ENCODE measurements around the gene DNAJC28. TPM values are rescaled to one million over a fixed set of nuclear protein-coding genes. Genes with fewer than 3 reads are reported as not detected.

The DNAJC28 gene
- polyA plus RNA-seq, 1 of the 3 experiments (the other 2 are of a cell fraction), result 0.58 TPM

GRCh38 chr21:33480481-33481103, 10.9 kb downstream of the DNAJC28 start:
- peak overlapping the region; percentile 87 for H3K9ac ChIP-seq
- H3K27ac ChIP-seq (ENCODE audit: low read depth in 2 of 2, low read length in 1 of 2), result peak overlapping the region; percentile 87 to 89

DNA sequence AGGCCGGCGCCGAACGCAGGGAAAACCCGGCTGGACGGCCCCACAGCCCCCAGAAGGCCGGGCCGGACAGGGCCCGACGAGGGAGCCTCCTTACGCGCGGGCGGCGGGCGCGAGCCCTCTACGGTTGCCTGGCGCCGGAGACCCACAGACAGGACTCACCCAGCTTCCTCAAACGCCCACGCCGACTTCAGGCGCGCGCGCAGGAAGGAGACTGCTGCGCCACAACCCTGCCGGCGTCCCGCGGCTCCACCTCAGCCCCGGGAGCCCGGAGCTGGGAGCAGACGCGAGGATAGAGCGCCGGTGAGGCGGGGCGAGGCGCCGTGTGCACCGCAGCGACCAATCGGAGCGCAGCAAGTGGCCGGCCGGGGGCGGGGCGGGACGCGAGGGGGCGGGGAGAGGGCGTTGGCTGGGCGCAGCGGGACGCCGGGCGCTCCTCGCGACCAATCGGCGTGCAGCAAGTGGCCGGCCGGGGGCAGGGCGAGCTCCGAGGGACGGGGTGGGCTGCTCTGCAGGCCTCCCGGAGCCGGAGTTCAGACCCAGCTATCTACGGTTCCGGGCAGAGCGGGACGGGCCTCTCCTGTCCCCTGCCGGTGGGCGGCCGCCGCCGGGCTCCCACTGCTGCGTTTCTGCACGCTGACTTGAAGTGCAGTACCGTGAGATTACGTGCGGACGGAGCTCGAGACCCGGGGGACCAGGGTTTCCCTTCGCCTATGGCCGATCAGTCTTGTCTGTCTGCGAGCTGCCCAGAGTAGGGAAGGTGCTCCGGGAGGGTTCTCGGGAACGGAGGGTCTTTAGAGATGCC, 11.6 kb downstream of the DNAJC28 start, which contains the start of gene TMEM50B:
TSS of gene TMEM50B (minus strand) at position 296 of the 802 bp plus-strand sequence. CDS start 11,089 bp downstream, outside the sequence.
- peak within 1 kb of the TSS; percentile 87 to 90 for H3K27ac ChIP-seq (ENCODE audit: low read depth in 2 of 2, low read length in 1 of 2)
- H3F3A ChIP-seq (replicated peaks; ENCODE audit: insufficient read depth), result peaks cover 16% of the 10 kb centered on the region
- peak within 1 kb of the TSS; percentile 97 for H2AFZ ChIP-seq (ENCODE audit: low read depth)
- no peaks in the 10 kb centered on the region; the same call in 1 of the 2 replicates for H4K20me1 ChIP-seq (ENCODE audit: insufficient read depth)
- no peaks in the 10 kb centered on the region for H3K27me3 ChIP-seq (ENCODE audit: insufficient read depth)
- H3K9me2 ChIP-seq, result no peaks in the 10 kb centered on the region
- 0% methylated on average over 10 of the region's 93 CpGs for WGBS (ENCODE audit: low lambda C conversion rate)
- H3K4me1 ChIP-seq (ENCODE audit: control insufficient read depth in 1 of 2, insufficient read depth in 2 of 2, low read depth in 1 of 2, low read length in 1 of 2), result peaks cover 0 to 4% of the 10 kb centered on the region in 2 experiments; a peak in 1 of 4 replicates
- peak within 1 kb of the TSS; percentile 85 for H3K4me2 ChIP-seq
- ChIA-PET CTCF (interaction anchor here (0.5 to 2.1 kb wide), 12 partner anchors 11 to 749 kb away, joined by 3 to 15 read pairs (median 4); partner anchors contain the start of gene DNAJC28), POLR2A (interaction anchor here (0.9 to 4.0 kb wide), 7 partner anchors 11 to 171 kb away, joined by 3 to 56 read pairs (median 4); partner anchors contain the start of genes DNAJC28, DONSON and IFNAR1)
- H3K9ac ChIP-seq, result peak within 1 kb of the TSS; percentile 89
- peak; percentile 98 for DNase-seq
- H3K36me3 ChIP-seq (replicated peaks in 1 of 2; ENCODE audit: control insufficient read depth in 1 of 2, insufficient read depth in 2 of 2, low read length in 1 of 2), result no peaks in the 10 kb centered on the region
- H3K9me3 ChIP-seq, result no peaks in the 10 kb centered on the region
- H3K79me2 ChIP-seq (ENCODE audit: insufficient read depth), result peaks cover 39% of the 10 kb centered on the region
- H3K4me3 ChIP-seq (ENCODE audit: low read depth in 2 of 2, low read length in 1 of 2), result peak within 1 kb of the TSS; percentile 67 to 80
- TF ChIP-seq SMC3 (IDR thresholded peaks at IDR 0.05; ENCODE audit: low read depth, low read length), result no peak
- TF ChIP-seq USF2 (IDR thresholded peaks at IDR 0.05; ENCODE audit: borderline replicate concordance, low read depth, low read length), result no peak
- TF ChIP-seq, protein P1, sequence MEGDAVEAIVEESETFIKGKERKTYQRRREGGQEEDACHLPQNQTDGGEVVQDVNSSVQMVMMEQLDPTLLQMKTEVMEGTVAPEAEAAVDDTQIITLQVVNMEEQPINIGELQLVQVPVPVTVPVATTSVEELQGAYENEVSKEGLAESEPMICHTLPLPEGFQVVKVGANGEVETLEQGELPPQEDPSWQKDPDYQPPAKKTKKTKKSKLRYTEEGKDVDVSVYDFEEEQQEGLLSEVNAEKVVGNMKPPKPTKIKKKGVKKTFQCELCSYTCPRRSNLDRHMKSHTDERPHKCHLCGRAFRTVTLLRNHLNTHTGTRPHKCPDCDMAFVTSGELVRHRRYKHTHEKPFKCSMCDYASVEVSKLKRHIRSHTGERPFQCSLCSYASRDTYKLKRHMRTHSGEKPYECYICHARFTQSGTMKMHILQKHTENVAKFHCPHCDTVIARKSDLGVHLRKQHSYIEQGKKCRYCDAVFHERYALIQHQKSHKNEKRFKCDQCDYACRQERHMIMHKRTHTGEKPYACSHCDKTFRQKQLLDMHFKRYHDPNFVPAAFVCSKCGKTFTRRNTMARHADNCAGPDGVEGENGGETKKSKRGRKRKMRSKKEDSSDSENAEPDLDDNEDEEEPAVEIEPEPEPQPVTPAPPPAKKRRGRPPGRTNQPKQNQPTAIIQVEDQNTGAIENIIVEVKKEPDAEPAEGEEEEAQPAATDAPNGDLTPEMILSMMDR (IDR thresholded peaks at IDR 0.05), result peak; percentile 53
- TF ChIP-seq EP300 (IDR thresholded peaks at IDR 0.05; ENCODE audit: borderline replicate concordance in 1 of 2, low read depth in 1 of 2, low read length in 1 of 2), result 0 out of 4 replicates have a peak, but pooled peaks of 1 of the 2 experiments have one; percentile 14
- TF ChIP-seq, protein P2, sequence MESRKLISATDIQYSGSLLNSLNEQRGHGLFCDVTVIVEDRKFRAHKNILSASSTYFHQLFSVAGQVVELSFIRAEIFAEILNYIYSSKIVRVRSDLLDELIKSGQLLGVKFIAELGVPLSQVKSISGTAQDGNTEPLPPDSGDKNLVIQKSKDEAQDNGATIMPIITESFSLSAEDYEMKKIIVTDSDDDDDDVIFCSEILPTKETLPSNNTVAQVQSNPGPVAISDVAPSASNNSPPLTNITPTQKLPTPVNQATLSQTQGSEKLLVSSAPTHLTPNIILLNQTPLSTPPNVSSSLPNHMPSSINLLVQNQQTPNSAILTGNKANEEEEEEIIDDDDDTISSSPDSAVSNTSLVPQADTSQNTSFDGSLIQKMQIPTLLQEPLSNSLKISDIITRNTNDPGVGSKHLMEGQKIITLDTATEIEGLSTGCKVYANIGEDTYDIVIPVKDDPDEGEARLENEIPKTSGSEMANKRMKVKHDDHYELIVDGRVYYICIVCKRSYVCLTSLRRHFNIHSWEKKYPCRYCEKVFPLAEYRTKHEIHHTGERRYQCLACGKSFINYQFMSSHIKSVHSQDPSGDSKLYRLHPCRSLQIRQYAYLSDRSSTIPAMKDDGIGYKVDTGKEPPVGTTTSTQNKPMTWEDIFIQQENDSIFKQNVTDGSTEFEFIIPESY (IDR thresholded peaks at IDR 0.05; ENCODE audit: borderline replicate concordance, low read depth), result no peak
- no peak for TF ChIP-seq MEF2A (IDR thresholded peaks at IDR 0.05; ENCODE audit: borderline replicate concordance, low read depth)
- no peak for TF ChIP-seq RXRA (IDR thresholded peaks at IDR 0.05; ENCODE audit: borderline replicate concordance, low read depth)
- no peak for TF ChIP-seq EZH2phosphoT487 (IDR thresholded peaks at IDR 0.05; ENCODE audit: borderline replicate concordance, low read depth)
- no peak for TF ChIP-seq TEAD4 (IDR thresholded peaks at IDR 0.05; ENCODE audit: borderline replicate concordance, insufficient read depth)
- no peak for TF ChIP-seq GATA2 (CRISPR knock-in tag; IDR thresholded peaks at IDR 0.05)
- TF ChIP-seq TAF1 (IDR thresholded peaks at IDR 0.05; ENCODE audit: borderline replicate concordance, low read depth, low read length), result peak; percentile 83
- peak; percentile 65 for TF ChIP-seq MXI1 (IDR thresholded peaks at IDR 0.05; ENCODE audit: low read depth, low read length)
- TF ChIP-seq RCOR1 (IDR thresholded peaks at IDR 0.05; ENCODE audit: low read length), result no peak; the same call in 1 of the 2 replicates

More at GRCh38 chr21:33480481-33481103, 10.9 kb downstream of the DNAJC28 start:
- ChIA-PET CTCF (interaction anchor here (0.5 to 2.1 kb wide), 10 partner anchors 11 to 750 kb away, joined by 3 to 15 read pairs (median 4); partner anchors contain the start of gene DNAJC28), POLR2A (interaction anchor here (0.7 to 4.0 kb wide), 7 partner anchors 10 to 172 kb away, joined by 3 to 56 read pairs (median 4); partner anchors contain the start of genes DNAJC28, DONSON and IFNAR1)
- Histone ChIP-seq H3K36me3 (replicated peaks in 1 of 2; ENCODE audit: control insufficient read depth in 1 of 2, insufficient read depth in 2 of 2, low read length in 1 of 2) (no peaks in the 10 kb centered on the region), H3K79me2 (ENCODE audit: insufficient read depth) (peaks cover 32% of the 10 kb centered on the region), H3K4me2 (peak overlapping the region; percentile 85), H3K9me2 (no peaks in the 10 kb centered on the region), H3F3A (replicated peaks; ENCODE audit: insufficient read depth) (peaks cover 16% of the 10 kb centered on the region), H3K4me3 (ENCODE audit: low read depth in 2 of 2, low read length in 1 of 2) (peak overlapping the region; percentile 65 to 75), H2AFZ (ENCODE audit: low read depth) (peak overlapping the region; percentile 97), H4K20me1 (ENCODE audit: insufficient read depth) (no peaks in the 10 kb centered on the region; the same call in 1 of the 2 replicates), H3K4me1 (ENCODE audit: control insufficient read depth in 1 of 2, insufficient read depth in 2 of 2, low read depth in 1 of 2, low read length in 1 of 2) (peaks cover 0 to 4% of the 10 kb centered on the region in 2 experiments; a peak in 1 of 4 replicates), H3K9me3 (no peaks in the 10 kb centered on the region), H3K27me3 (ENCODE audit: insufficient read depth) (no peaks in the 10 kb centered on the region)
- 27% methylated on average over 17 of the region's 17 CpGs for WGBS (ENCODE audit: low lambda C conversion rate)
- TF ChIP-seq RCOR1 (IDR thresholded peaks at IDR 0.05; ENCODE audit: low read length), result no peak
- TF ChIP-seq SIN3A (IDR thresholded peaks at IDR 0.05; ENCODE audit: borderline replicate concordance, low read depth, low read length), result no peak
- TF ChIP-seq IRF3 (IDR thresholded peaks at IDR 0.05; ENCODE audit: low read depth, low read length), result no peak
- TF ChIP-seq FOXM1 (IDR thresholded peaks at IDR 0.05; ENCODE audit: low read depth), result no peak
- no peak for TF ChIP-seq JUND (IDR thresholded peaks at IDR 0.05)
- no peak for DNase-seq

All from SK-N-SH (cell line).